ENCODE data around the gene TCF25.

The TCF25 gene

GRCh38 chr16:89931305-89931896 lies 58.0 kb downstream of the TCF25 start:
- TF ChIP-seq CREB1 (IDR thresholded peaks at IDR 0.05; ENCODE audit: low read depth), result no peak
- TF ChIP-seq YY1 (IDR thresholded peaks at IDR 0.05; ENCODE audit: low read depth), result no peak
- TF ChIP-seq EGR1 (IDR thresholded peaks at IDR 0.05), result no peak
- TF ChIP-seq NFIC (IDR thresholded peaks at IDR 0.05), result no peak
- TF ChIP-seq, protein P1, sequence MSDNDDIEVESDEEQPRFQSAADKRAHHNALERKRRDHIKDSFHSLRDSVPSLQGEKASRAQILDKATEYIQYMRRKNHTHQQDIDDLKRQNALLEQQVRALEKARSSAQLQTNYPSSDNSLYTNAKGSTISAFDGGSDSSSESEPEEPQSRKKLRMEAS (IDR thresholded peaks at IDR 0.05), result no peak
- TF ChIP-seq, protein P2, sequence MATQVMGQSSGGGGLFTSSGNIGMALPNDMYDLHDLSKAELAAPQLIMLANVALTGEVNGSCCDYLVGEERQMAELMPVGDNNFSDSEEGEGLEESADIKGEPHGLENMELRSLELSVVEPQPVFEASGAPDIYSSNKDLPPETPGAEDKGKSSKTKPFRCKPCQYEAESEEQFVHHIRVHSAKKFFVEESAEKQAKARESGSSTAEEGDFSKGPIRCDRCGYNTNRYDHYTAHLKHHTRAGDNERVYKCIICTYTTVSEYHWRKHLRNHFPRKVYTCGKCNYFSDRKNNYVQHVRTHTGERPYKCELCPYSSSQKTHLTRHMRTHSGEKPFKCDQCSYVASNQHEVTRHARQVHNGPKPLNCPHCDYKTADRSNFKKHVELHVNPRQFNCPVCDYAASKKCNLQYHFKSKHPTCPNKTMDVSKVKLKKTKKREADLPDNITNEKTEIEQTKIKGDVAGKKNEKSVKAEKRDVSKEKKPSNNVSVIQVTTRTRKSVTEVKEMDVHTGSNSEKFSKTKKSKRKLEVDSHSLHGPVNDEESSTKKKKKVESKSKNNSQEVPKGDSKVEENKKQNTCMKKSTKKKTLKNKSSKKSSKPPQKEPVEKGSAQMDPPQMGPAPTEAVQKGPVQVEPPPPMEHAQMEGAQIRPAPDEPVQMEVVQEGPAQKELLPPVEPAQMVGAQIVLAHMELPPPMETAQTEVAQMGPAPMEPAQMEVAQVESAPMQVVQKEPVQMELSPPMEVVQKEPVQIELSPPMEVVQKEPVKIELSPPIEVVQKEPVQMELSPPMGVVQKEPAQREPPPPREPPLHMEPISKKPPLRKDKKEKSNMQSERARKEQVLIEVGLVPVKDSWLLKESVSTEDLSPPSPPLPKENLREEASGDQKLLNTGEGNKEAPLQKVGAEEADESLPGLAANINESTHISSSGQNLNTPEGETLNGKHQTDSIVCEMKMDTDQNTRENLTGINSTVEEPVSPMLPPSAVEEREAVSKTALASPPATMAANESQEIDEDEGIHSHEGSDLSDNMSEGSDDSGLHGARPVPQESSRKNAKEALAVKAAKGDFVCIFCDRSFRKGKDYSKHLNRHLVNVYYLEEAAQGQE (IDR thresholded peaks at IDR 0.05; ENCODE audit: low read depth), result no peak
- no peak for TF ChIP-seq CEBPB (IDR thresholded peaks at IDR 0.05)
- TF ChIP-seq, protein P3, sequence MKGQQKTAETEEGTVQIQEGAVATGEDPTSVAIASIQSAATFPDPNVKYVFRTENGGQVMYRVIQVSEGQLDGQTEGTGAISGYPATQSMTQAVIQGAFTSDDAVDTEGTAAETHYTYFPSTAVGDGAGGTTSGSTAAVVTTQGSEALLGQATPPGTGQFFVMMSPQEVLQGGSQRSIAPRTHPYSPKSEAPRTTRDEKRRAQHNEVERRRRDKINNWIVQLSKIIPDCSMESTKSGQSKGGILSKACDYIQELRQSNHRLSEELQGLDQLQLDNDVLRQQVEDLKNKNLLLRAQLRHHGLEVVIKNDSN (IDR thresholded peaks at IDR 0.05), result no peak
- no peak for TF ChIP-seq TEAD4 (IDR thresholded peaks at IDR 0.05)
- TF ChIP-seq RAD21 (IDR thresholded peaks at IDR 0.05; ENCODE audit: low read depth), result no peak
- no peak for TF ChIP-seq TAF1 (IDR thresholded peaks at IDR 0.05; ENCODE audit: low read depth)
- no peak for TF ChIP-seq FOXM1 (IDR thresholded peaks at IDR 0.05; ENCODE audit: borderline replicate concordance, low read depth)
- no peak for TF ChIP-seq TCF12 (IDR thresholded peaks at IDR 0.05; ENCODE audit: low read depth)
- TF ChIP-seq ZBTB7A (IDR thresholded peaks at IDR 0.05; ENCODE audit: low read depth), result no peak
- no peak for TF ChIP-seq EP300 (IDR thresholded peaks at IDR 0.05; ENCODE audit: borderline replicate concordance)

DNA sequence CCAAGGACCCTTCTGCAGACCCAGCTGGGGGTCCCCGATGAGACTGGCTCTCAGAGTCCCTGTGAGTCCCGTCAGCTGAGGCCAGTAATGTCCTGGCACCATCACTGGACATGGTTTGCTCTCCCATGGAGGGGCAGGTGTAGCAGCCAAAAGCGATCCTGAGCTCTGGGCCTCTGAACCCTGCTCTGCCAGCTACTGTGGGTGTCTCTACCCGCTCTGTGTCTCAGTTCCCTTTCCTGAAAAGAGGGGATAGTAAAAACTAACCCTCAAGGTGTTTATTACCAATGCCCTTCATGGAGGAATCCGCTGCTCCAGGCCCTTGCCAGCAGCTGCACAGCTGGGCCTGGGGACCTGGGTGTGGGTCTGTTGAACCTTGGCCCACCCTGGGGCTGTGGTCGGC lies 58.6 kb downstream of the TCF25 start:
- TF ChIP-seq EGR1 (IDR thresholded peaks at IDR 0.05) (no peak), NFIC (IDR thresholded peaks at IDR 0.05) (no peak), YY1 (IDR thresholded peaks at IDR 0.05; ENCODE audit: low read depth) (no peak), ZBTB7A (IDR thresholded peaks at IDR 0.05; ENCODE audit: low read depth) (no peak), RAD21 (IDR thresholded peaks at IDR 0.05; ENCODE audit: low read depth) (no peak), TAF1 (IDR thresholded peaks at IDR 0.05; ENCODE audit: low read depth) (no peak), FOXM1 (IDR thresholded peaks at IDR 0.05; ENCODE audit: borderline replicate concordance, low read depth) (no peak), CEBPB (IDR thresholded peaks at IDR 0.05) (no peak)
- TF ChIP-seq, protein P3 (IDR thresholded peaks at IDR 0.05), result no peak
- TF ChIP-seq, protein P1 (IDR thresholded peaks at IDR 0.05), result no peak
- TF ChIP-seq, protein P2 (IDR thresholded peaks at IDR 0.05; ENCODE audit: low read depth), result no peak

- TF ChIP-seq TAF1 (IDR thresholded peaks at IDR 0.05; ENCODE audit: low read depth) (no peak), FOXM1 (IDR thresholded peaks at IDR 0.05; ENCODE audit: borderline replicate concordance, low read depth) (no peak), TCF12 (IDR thresholded peaks at IDR 0.05; ENCODE audit: low read depth) (no peak), EP300 (IDR thresholded peaks at IDR 0.05; ENCODE audit: borderline replicate concordance) (no peak), CEBPB (IDR thresholded peaks at IDR 0.05) (no peak), TEAD4 (IDR thresholded peaks at IDR 0.05) (no peak), YY1 (IDR thresholded peaks at IDR 0.05; ENCODE audit: low read depth) (no peak), EGR1 (IDR thresholded peaks at IDR 0.05) (no peak)
These were observed 61.5 kb downstream of the TCF25 start for GRCh38 chr16:89934611-89935553.

DNA sequence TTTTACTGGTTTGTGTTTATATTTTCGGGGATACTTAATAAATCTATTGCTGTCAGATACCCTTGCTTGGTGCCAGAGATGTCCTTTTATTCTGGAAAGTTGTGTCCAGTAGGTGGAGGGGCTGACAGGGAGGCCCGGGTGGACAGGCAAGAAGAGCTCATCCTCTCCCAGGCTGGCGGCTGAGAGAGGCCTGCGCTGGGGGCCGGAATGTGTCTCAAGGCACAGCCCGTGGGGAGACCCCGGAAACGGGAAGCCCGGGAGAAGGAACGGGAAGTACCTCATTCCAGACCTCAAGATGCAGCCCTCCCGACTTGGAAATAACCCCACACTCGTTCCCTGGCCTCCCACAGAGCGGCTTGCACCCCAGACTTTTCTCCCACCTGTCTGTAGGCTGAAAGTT lies 62.6 kb downstream of the TCF25 start:
- TF ChIP-seq TAF1 (IDR thresholded peaks at IDR 0.05; ENCODE audit: low read depth) (no peak), FOXM1 (IDR thresholded peaks at IDR 0.05; ENCODE audit: borderline replicate concordance, low read depth) (no peak), RAD21 (IDR thresholded peaks at IDR 0.05; ENCODE audit: low read depth) (no peak), CREB1 (IDR thresholded peaks at IDR 0.05; ENCODE audit: low read depth) (no peak), EP300 (IDR thresholded peaks at IDR 0.05; ENCODE audit: borderline replicate concordance) (no peak), NFIC (IDR thresholded peaks at IDR 0.05) (no peak), ZBTB7A (IDR thresholded peaks at IDR 0.05; ENCODE audit: low read depth) (no peak), EGR1 (IDR thresholded peaks at IDR 0.05) (no peak)
- TF ChIP-seq, protein P2 (IDR thresholded peaks at IDR 0.05; ENCODE audit: low read depth), result no peak
- TF ChIP-seq, protein P1 (IDR thresholded peaks at IDR 0.05), result no peak

Measured in Ishikawa (cell line).